ENCODE results near the gene APC. TPM values are rescaled to one million over a fixed set of nuclear protein-coding genes. Genes with fewer than 3 reads are reported as not detected.
"Not testable (repeated sequence)": the region's sequence is repeated elsewhere in the genome, so short reads cannot be mapped to it uniquely, and the experiment has no call there.

APC gene
- total and polyA plus RNA-seq, 4 experiments from 2014 or later: 4.4 to 44.5 (median 31.8) TPM

DNA sequence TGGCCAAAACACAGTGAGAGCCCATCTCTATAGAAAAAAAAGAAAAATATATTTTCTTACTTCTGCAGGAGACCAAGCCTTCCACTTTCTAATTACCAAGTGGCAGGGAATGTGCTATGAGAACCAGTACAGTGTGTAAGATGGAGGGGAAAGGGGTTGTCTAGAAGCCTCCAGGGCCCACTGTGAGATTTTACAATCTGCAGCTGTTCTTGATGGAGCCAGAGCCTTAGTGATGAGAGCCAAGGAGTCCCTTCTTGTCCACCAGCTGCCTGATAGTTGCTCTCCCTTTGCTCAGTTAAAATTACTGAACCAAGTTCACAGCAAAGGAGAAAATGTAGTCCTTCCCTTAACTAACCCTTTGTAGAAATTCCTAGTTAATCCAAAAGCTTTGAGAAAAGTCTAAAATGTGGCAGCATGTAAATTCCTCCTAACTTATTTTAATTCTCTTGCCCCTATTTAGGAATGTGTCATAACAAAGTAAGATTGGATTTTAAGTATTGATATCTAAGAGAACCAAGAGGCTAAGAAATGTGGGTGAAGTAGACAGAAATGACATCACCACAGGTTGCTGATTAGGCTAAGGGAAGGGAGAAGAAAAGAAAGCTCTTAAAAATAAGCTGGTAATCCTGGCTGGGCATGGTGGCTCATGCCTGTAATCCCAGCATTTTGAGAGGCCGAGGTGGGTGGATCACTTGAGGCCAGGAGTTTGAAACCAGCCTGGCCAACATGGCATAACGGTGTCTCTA, 142.7 kb downstream of the APC start:
- H3K4me3 ChIP-seq (ENCODE audit: low read length in 2 of 2): no peak overlapping the region
- ChIA-PET POLR2A (ENCODE audit: partially characterized antibody) (interaction anchor here (0.5 to 2.5 kb wide), 4 partner anchors 15 to 36 kb away, joined by 3 to 20 read pairs (median 4); partner anchors contain the start of gene SRP19), CTCF (ENCODE audit: partially characterized antibody) (interaction anchor here (0.7 to 3.4 kb wide), 7 partner anchors 8 to 84 kb away, joined by 3 to 10 read pairs (median 3); partner anchors contain the start of gene REEP5)
- Mint-ChIP-seq H3K36me3 (peaks cover 26 to 36% of the 10 kb centered on the region in 2 donors), H3K4me1 (peaks cover 26 to 41% (median 31%) of the 10 kb centered on the region in 4 donors), H3K4me3 (peak overlapping the region in 1 of 8 donors; percentile 46), H3K9me3 (no peaks in the 10 kb centered on the region), H3K27me3 (no peaks in the 10 kb centered on the region), H3K27ac (peak overlapping the region in 6 of 7 donors; percentile 50 to 92 (median 86))
- no peaks in the 10 kb centered on the region for H3K9me3 ChIP-seq (ENCODE audit: control insufficient read depth in 1 of 2, low read length in 2 of 2)
- peaks cover 8% of the 10 kb centered on the region for H3K36me3 ChIP-seq (ENCODE audit: insufficient read depth, low read length)
- peak overlapping the region; percentile 6 for H3K27ac ChIP-seq (ENCODE audit: low read depth, low read length)
- intact Hi-C loops (cut with micrococcal nuclease): no loop called here
- H3K4me1 ChIP-seq (ENCODE audit: insufficient read depth, low read length): peaks cover 43% of the 10 kb centered on the region
- no peaks in the 10 kb centered on the region for H3K27me3 ChIP-seq (ENCODE audit: insufficient read depth, low read length)
- no peak for DNase-seq

DNA sequence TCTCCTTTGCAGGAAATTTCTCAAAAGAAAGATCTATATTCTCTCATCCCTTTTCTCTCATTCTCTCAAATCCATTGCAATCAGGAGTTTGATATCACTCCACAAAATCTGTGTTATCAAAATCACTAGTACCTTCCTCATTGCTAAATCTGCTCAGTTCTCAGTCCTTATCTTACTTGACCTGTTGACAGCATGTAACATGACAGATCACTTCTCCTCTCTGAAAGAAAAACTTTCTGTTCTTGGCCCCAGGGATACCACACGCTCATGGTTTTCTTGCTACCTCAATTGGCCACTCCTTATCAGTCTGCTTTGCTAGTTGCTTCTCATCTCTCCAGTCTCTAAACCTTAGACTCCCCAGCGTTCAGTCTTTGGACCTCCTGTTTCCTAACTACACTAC, 145.5 kb downstream of the APC start:
- intact Hi-C loops (cut with micrococcal nuclease): no loop called here
- Histone ChIP-seq H3K27me3 (ENCODE audit: insufficient read depth, low read length) (no peaks in the 10 kb centered on the region), H3K4me3 (ENCODE audit: low read length in 2 of 2) (no peak overlapping the region), H3K9me3 (ENCODE audit: control insufficient read depth in 1 of 2, low read length in 2 of 2) (no peaks in the 10 kb centered on the region), H3K36me3 (ENCODE audit: insufficient read depth, low read length) (peaks cover 10% of the 10 kb centered on the region), H3K4me1 (ENCODE audit: insufficient read depth, low read length) (peaks cover 53% of the 10 kb centered on the region), H3K27ac (ENCODE audit: low read depth, low read length) (no peak overlapping the region)
- no peaks in the 10 kb centered on the region for H3K27me3 Mint-ChIP-seq
- no peak overlapping the region for H3K27ac Mint-ChIP-seq
- CTCF ChIA-PET (ENCODE audit: partially characterized antibody): interaction anchor here (0.8 to 3.4 kb wide), 4 partner anchors 11 to 40 kb away, joined by 3 to 10 read pairs (median 4); no protein-coding TSS in a partner anchor
- POLR2A ChIA-PET (ENCODE audit: partially characterized antibody): interaction anchor here (1.0 to 1.5 kb wide), 2 partner anchors 22 to 33 kb away, joined by 3 read pairs; partner anchors contain the start of gene SRP19
- H3K36me3 Mint-ChIP-seq: peaks cover 27 to 39% of the 10 kb centered on the region in 2 donors
- H3K4me3 Mint-ChIP-seq: no peak overlapping the region
- peaks cover 33 to 54% (median 39%) of the 10 kb centered on the region in 4 donors for H3K4me1 Mint-ChIP-seq
- DNase-seq: no peak
- H3K9me3 Mint-ChIP-seq: peaks cover 0 to 2% (median 0%) of the 10 kb centered on the region in 8 donors

DNA sequence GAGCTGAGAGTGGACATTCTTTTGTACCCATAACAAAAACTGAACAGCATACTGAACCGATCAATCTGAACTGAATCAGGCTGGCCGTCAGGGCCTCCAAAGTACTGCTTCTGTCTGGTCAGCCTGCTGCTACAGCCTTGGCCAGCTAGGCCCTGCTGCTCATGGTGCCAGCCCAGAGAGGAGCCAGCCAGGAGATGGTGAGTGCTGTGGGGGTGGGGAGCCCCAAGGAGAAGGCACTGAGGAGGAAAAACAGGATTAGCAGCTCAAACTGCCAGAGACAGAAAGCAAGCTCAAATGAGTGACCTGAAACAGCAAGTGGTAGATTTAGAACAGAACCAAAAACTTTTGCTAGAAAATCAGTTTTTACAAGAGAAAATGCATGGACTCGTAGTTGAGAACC, 147.3 kb downstream of the APC start:
- H3K9me3 ChIP-seq (ENCODE audit: control insufficient read depth in 1 of 2, low read length in 2 of 2): no peaks in the 10 kb centered on the region
- Mint-ChIP-seq H3K27ac (peak overlapping the region in 5 of 7 donors; percentile 44 to 76 (median 65)), H3K36me3 (peaks cover 32 to 38% of the 10 kb centered on the region in 2 donors), H3K4me1 (peaks cover 31 to 52% (median 37%) of the 10 kb centered on the region in 4 donors), H3K27me3 (no peaks in the 10 kb centered on the region), H3K4me3 (no peak overlapping the region), H3K9me3 (peaks cover 0 to 2% (median 0%) of the 10 kb centered on the region in 8 donors)
- peaks cover 10% of the 10 kb centered on the region for H3K36me3 ChIP-seq (ENCODE audit: insufficient read depth, low read length)
- H3K4me1 ChIP-seq (ENCODE audit: insufficient read depth, low read length): peaks cover 44% of the 10 kb centered on the region
- intact Hi-C loops (cut with micrococcal nuclease): no loop called here
- CTCF ChIA-PET (ENCODE audit: partially characterized antibody): interaction anchor here (0.8 to 1.4 kb wide), 4 partner anchors 8 to 36 kb away, joined by 3 read pairs; partner anchors contain the start of gene SRP19
- H3K27me3 ChIP-seq (ENCODE audit: insufficient read depth, low read length): no peaks in the 10 kb centered on the region
- no peak for DNase-seq
- POLR2A ChIA-PET (ENCODE audit: partially characterized antibody): interaction anchor here (0.6 kb wide), 1 partner anchor 31 kb away, joined by 3 read pairs; no protein-coding TSS in a partner anchor
- no peak overlapping the region for H3K4me3 ChIP-seq (ENCODE audit: low read length in 2 of 2)
- H3K27ac ChIP-seq (ENCODE audit: low read depth, low read length): no peak overlapping the region

DNA sequence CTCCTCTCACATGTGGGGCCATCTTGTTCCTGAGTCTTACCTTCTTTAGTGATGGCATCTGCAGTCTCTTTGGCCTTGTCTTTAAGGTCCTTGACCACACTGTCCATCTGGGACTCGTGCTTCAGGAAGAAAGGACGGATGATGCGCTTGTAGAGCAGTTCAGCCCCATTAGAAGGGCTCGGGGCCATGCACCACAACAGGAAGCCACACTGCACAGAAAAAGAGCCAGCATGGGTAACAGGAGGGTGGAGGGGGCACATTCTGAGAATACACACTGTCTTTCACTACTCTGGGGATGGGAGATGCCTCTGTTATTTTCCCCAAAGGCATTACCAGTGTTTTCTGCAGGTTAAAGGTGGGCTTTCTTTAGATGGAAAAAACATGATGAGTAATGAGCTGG, 149.3 kb downstream of the APC start:
- no peak overlapping the region for H3K4me3 ChIP-seq (ENCODE audit: low read length in 2 of 2)
- ChIA-PET CTCF (ENCODE audit: partially characterized antibody) (interaction anchor here (1.0 to 1.9 kb wide), 3 partner anchors 16 to 74 kb away, joined by 3 to 8 read pairs (median 3); partner anchors contain the start of gene REEP5), POLR2A (ENCODE audit: partially characterized antibody) (interaction anchor here (1.8 to 2.4 kb wide), 2 partner anchors 9 to 34 kb away, joined by 8 to 11 read pairs; no protein-coding TSS in a partner anchor)
- intact Hi-C loops (cut with micrococcal nuclease): loop anchor here (2.0 kb wide), 1 partner anchor 34 kb away; no protein-coding TSS in a partner anchor
- Mint-ChIP-seq H3K27me3 (no peaks in the 10 kb centered on the region), H3K36me3 (peaks cover 35 to 36% of the 10 kb centered on the region in 2 donors), H3K27ac (peak overlapping the region; percentile 26 to 91 (median 86)), H3K4me3 (peak overlapping the region; percentile 23 to 79 (median 65)), H3K9me3 (peaks cover 0 to 4% (median 0%) of the 10 kb centered on the region in 8 donors), H3K4me1 (peaks cover 29 to 45% (median 32%) of the 10 kb centered on the region in 4 donors)
- H3K27ac ChIP-seq (ENCODE audit: low read depth, low read length): peak overlapping the region; percentile 37
- peak in 2 of 5 donors; percentile 12 to 24 for DNase-seq
- H3K4me1 ChIP-seq (ENCODE audit: insufficient read depth, low read length): peaks cover 36% of the 10 kb centered on the region
- H3K9me3 ChIP-seq (ENCODE audit: control insufficient read depth in 1 of 2, low read length in 2 of 2): no peaks in the 10 kb centered on the region
- no peaks in the 10 kb centered on the region for H3K27me3 ChIP-seq (ENCODE audit: insufficient read depth, low read length)
- H3K36me3 ChIP-seq (ENCODE audit: insufficient read depth, low read length): peaks cover 10% of the 10 kb centered on the region

DNA sequence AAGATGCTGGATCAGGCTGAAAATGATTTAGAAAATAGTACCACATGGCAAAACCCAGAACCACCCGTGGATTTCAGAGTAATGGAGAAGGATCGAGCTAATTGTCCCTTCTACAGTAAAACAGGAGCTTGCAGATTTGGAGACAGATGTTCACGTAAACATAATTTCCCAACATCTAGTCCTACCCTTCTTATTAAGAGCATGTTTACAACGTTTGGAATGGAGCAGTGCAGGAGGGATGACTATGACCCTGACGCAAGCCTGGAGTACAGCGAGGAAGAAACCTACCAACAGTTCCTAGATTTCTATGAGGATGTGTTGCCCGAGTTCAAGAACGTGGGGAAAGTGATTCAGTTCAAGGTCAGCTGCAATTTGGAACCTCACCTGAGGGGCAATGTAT, 154.4 kb downstream of the APC start:
- Histone ChIP-seq H3K4me1 (ENCODE audit: insufficient read depth, low read length) (peaks cover 20% of the 10 kb centered on the region), H3K36me3 (ENCODE audit: insufficient read depth, low read length) (peaks cover 16% of the 10 kb centered on the region)
- Mint-ChIP-seq H3K27ac (peak overlapping the region in 6 of 7 donors; percentile 5 to 76 (median 54)), H3K4me1 (peaks cover 31 to 41% (median 34%) of the 10 kb centered on the region in 4 donors), H3K36me3 (peaks cover 33 to 42% of the 10 kb centered on the region in 2 donors)
- ChIA-PET POLR2A (ENCODE audit: partially characterized antibody) (interaction anchor here (0.5 to 1.4 kb wide), 2 partner anchors 13 to 24 kb away, joined by 3 read pairs; no protein-coding TSS in a partner anchor), CTCF (ENCODE audit: partially characterized antibody) (interaction anchor here (1.1 to 1.2 kb wide), 2 partner anchors 14 to 44 kb away, joined by 3 to 5 read pairs; no protein-coding TSS in a partner anchor)
- H3K9me3 ChIP-seq (ENCODE audit: control insufficient read depth in 1 of 2, low read length in 2 of 2); H3K27me3 Mint-ChIP-seq; H3K27ac ChIP-seq (ENCODE audit: low read depth, low read length); H3K4me3 Mint-ChIP-seq; H3K27me3 ChIP-seq (ENCODE audit: insufficient read depth, low read length); DNase-seq; H3K4me3 ChIP-seq (ENCODE audit: low read length in 2 of 2); intact Hi-C loops (cut with micrococcal nuclease); H3K9me3 Mint-ChIP-seq: not testable (repeated sequence)

DNA sequence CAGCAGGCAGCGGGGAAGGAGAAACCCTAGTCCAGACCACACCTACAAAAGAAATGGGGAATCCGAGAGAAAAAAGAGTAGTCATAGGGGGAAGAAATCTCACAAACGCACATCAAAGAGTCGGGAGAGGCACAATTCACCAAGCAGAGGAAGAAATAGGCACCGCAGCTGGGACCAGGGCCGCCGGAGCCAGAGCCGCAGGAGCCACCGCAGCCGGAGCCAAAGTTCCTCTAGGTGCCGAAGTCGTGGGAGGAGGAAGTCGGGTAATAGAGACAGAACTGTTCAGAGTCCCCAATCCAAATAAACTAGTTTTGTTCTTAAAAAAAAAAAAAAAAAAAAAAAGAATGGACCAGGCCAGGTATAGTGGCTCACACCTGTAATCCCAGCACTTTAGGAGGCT, 155.1 kb downstream of the APC start:
- Histone ChIP-seq H3K4me3 (ENCODE audit: low read length in 2 of 2) (no peak overlapping the region), H3K27ac (ENCODE audit: low read depth, low read length) (no peak overlapping the region), H3K27me3 (ENCODE audit: insufficient read depth, low read length) (no peaks in the 10 kb centered on the region), H3K4me1 (ENCODE audit: insufficient read depth, low read length) (peaks cover 13% of the 10 kb centered on the region), H3K36me3 (ENCODE audit: insufficient read depth, low read length) (peaks cover 16% of the 10 kb centered on the region), H3K9me3 (ENCODE audit: control insufficient read depth in 1 of 2, low read length in 2 of 2) (no peaks in the 10 kb centered on the region)
- DNase-seq: no peak
- ChIA-PET CTCF (ENCODE audit: partially characterized antibody) (interaction anchor here (1.1 kb wide), 1 partner anchor 20 kb away, joined by 3 read pairs; no protein-coding TSS in a partner anchor), POLR2A (ENCODE audit: partially characterized antibody) (no interaction called here)
- Mint-ChIP-seq H3K27ac (peak overlapping the region in 3 of 7 donors; percentile 57 to 70 (median 64)), H3K4me3 (no peak overlapping the region), H3K27me3 (no peaks in the 10 kb centered on the region), H3K36me3 (peaks cover 32 to 46% of the 10 kb centered on the region in 2 donors), H3K4me1 (peaks cover 28 to 39% (median 31%) of the 10 kb centered on the region in 4 donors), H3K9me3 (peaks cover 0 to 2% (median 0%) of the 10 kb centered on the region in 8 donors)
- intact Hi-C loops (cut with micrococcal nuclease): no loop called here

Measured in CD4-positive, alpha-beta memory T cell (primary cell).